ENCODE results near the gene NKTR. TPM values are rescaled to one million over a fixed set of nuclear protein-coding genes. Genes with fewer than 3 reads are reported as not detected.

The NKTR gene
- polyA plus RNA-seq, 1 donor = 94.1 TPM

GRCh38 chr3:42681361-42682038 is 81.0 kb downstream of the NKTR start:
- no peak for DNase-seq (ENCODE audit: low read depth)

GRCh38 chr3:42682301-42683070 is 82.0 kb downstream of the NKTR start:
- no peak for DNase-seq (ENCODE audit: low read depth)

GRCh38 chr3:42683875-42684598 is 83.6 kb downstream of the NKTR start:
- no peak for DNase-seq (ENCODE audit: low read depth)

- no peak for DNase-seq (ENCODE audit: low read depth)
Observed at GRCh38 chr3:42684632-42685362, 84.3 kb downstream of the NKTR start.

GRCh38 chr3:42685363-42685881 is 84.9 kb downstream of the NKTR start, which contains the start of gene KLHL40:
Gene KLHL40, plus strand, starts transcription at chr3:42685537. Its CDS starts 82 bp downstream, at chr3:42685619.
- DNase-seq (ENCODE audit: low read depth) = no peak

GRCh38 chr3:42685891-42686820 is 85.7 kb downstream of the NKTR start:
- DNase-seq (ENCODE audit: low read depth) = no peak

GRCh38 chr3:42686832-42687650 is 86.6 kb downstream of the NKTR start:
- DNase-seq (ENCODE audit: low read depth) = no peak

- no peak for DNase-seq (ENCODE audit: low read depth)
Observed at GRCh38 chr3:42688016-42688415, 87.5 kb downstream of the NKTR start.

GRCh38 chr3:42688487-42689420 is 88.3 kb downstream of the NKTR start:
- no peak for DNase-seq (ENCODE audit: low read depth)

GRCh38 chr3:42689421-42690014 is 89.0 kb downstream of the NKTR start:
- DNase-seq (ENCODE audit: low read depth) = no peak

- DNase-seq (ENCODE audit: low read depth) = no peak
Observed at GRCh38 chr3:42690191-42690590, 89.7 kb downstream of the NKTR start.

- DNase-seq (ENCODE audit: low read depth) = no peak
Observed at GRCh38 chr3:42690766-42691680, 90.5 kb downstream of the NKTR start.

GRCh38 chr3:42691816-42692666 is 91.6 kb downstream of the NKTR start:
- DNase-seq (ENCODE audit: low read depth) = no peak

GRCh38 chr3:42692667-42693529 is 92.4 kb downstream of the NKTR start:
- DNase-seq (ENCODE audit: low read depth) = no peak

GRCh38 chr3:42693530-42693930 is 93.0 kb downstream of the NKTR start:
- DNase-seq (ENCODE audit: low read depth) = no peak

All from forelimb muscle (tissue), 1 donor.